ENCODE measurements around the gene GULP1.
"Not testable (repeated sequence)": the region's sequence is repeated elsewhere in the genome, so short reads cannot be mapped to it uniquely, and the experiment has no call there.

Gene GULP1

DNA sequence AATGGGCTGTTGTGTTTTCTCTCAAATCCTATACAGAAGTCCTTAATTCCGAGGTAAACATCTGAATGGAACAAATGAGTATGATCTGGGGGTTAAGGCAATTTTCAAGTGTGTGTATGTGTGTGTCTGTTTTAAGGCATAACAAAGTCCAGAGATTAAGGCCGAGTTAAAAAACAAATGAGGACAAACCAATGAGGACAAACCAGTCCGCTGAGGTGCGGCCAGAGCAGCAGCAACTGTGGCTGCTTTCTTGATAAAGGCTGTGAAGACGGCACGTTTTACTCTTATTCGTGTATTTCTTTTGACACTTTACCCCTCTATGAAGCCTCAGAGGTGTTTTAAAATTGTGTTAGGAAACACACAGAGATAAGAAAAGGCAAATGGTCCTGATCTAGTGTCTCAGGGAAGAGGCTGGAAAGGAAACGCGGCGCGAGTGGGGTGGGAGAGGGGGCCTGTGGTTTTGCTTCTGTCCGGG lies 495 bp upstream of the GULP1 start:
- H3K27ac ChIP-seq (ENCODE audit: low read depth, low read length), result peak overlapping the region; percentile 91
- H3K9me3 ChIP-seq (ENCODE audit: control insufficient read depth in 5 of 5, low read length in 5 of 5), result no peaks in the 10 kb centered on the region
- peak overlapping the region in 4 of 5 donors; percentile 81 to 92 (median 86) for H3K9ac ChIP-seq (ENCODE audit: low read length in 5 of 5)
- H3K27me3 ChIP-seq (ENCODE audit: control insufficient read depth in 5 of 5, insufficient read depth in 4 of 5, low read length in 5 of 5), result no peaks in the 10 kb centered on the region
- peaks cover 0 to 33% (median 30%) of the 10 kb centered on the region in 5 donors for H3K4me1 ChIP-seq (ENCODE audit: control insufficient read depth in 5 of 5, insufficient read depth in 5 of 5, low read length in 5 of 5)
- H3K4me3 ChIP-seq (ENCODE audit: low read depth in 1 of 5, low read length in 5 of 5), result peak overlapping the region; percentile 89 to 97 (median 91)
- H3K36me3 ChIP-seq (ENCODE audit: control insufficient read depth in 5 of 5, insufficient read depth in 5 of 5, low read length in 5 of 5), result no peaks in the 10 kb centered on the region

- no peaks in the 10 kb centered on the region for H3K27me3 ChIP-seq (ENCODE audit: control insufficient read depth in 5 of 5, insufficient read depth in 4 of 5, low read length in 5 of 5)
- H3K9ac ChIP-seq (ENCODE audit: low read length in 5 of 5), result peak overlapping the region; percentile 44 to 88 (median 81)
- H3K4me1 ChIP-seq (ENCODE audit: control insufficient read depth in 5 of 5, insufficient read depth in 5 of 5, low read length in 5 of 5), result peaks cover 0 to 33% (median 30%) of the 10 kb centered on the region in 5 donors
- H3K36me3 ChIP-seq (ENCODE audit: control insufficient read depth in 5 of 5, insufficient read depth in 5 of 5, low read length in 5 of 5), result no peaks in the 10 kb centered on the region
- H3K9me3 ChIP-seq (ENCODE audit: control insufficient read depth in 5 of 5, low read length in 5 of 5), result no peaks in the 10 kb centered on the region
- peak overlapping the region; percentile 89 to 97 (median 91) for H3K4me3 ChIP-seq (ENCODE audit: low read depth in 1 of 5, low read length in 5 of 5)
- H3K27ac ChIP-seq (ENCODE audit: low read depth, low read length), result peak overlapping the region; percentile 91
These were observed 920 bp downstream of the GULP1 start for GRCh38 chr2:188292348-188293239.

- Histone ChIP-seq H3K9me3 (ENCODE audit: control insufficient read depth in 5 of 5, low read length in 5 of 5) (no peaks in the 10 kb centered on the region), H3K4me3 (ENCODE audit: low read depth in 1 of 5, low read length in 5 of 5) (peak overlapping the region; percentile 89 to 97 (median 91)), H3K27me3 (ENCODE audit: control insufficient read depth in 5 of 5, insufficient read depth in 4 of 5, low read length in 5 of 5) (no peaks in the 10 kb centered on the region), H3K27ac (ENCODE audit: low read depth, low read length) (peak overlapping the region; percentile 91), H3K36me3 (ENCODE audit: control insufficient read depth in 5 of 5, insufficient read depth in 5 of 5, low read length in 5 of 5) (no peaks in the 10 kb centered on the region), H3K9ac (ENCODE audit: low read length in 5 of 5) (peak overlapping the region in 3 of 5 donors; percentile 30 to 88 (median 84)), H3K4me1 (ENCODE audit: control insufficient read depth in 5 of 5, insufficient read depth in 5 of 5, low read length in 5 of 5) (peaks cover 0 to 33% (median 30%) of the 10 kb centered on the region in 5 donors)
These were observed 2.1 kb downstream of the GULP1 start for GRCh38 chr2:188293601-188294351.

DNA sequence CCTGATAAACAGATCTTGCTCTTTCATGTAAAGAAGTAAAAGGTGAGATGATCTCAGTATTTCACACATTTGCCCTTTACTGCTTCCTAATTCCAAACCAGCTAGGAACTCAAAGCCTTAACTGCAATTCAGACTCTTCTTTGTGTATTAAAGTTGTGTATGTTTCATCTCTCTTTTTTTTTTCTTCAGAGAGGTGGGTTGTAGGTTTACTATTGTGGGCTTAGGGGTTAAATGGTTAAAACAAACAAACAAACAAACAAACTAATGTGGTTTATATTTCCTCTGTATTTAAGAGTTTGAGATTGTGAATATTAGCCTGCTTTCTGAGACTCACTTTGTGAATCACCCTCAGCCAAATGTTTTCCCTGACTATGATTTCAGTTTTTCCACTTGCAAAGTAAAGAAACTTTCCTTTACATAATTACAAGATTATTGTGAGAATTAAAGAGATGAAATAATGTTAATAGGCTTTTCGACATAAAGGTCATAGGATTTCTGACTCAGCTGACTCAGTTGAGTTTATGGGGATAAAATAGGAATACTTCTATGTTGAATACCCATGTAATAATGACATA lies 2.8 kb downstream of the GULP1 start:
- Histone ChIP-seq H3K27ac (ENCODE audit: low read depth, low read length) (peak overlapping the region; percentile 91), H3K4me1 (ENCODE audit: control insufficient read depth in 5 of 5, insufficient read depth in 5 of 5, low read length in 5 of 5) (peaks cover 0 to 33% (median 30%) of the 10 kb centered on the region in 5 donors), H3K36me3 (ENCODE audit: control insufficient read depth in 5 of 5, insufficient read depth in 5 of 5, low read length in 5 of 5) (no peaks in the 10 kb centered on the region), H3K9ac (ENCODE audit: low read length in 5 of 5) (peak overlapping the region in 1 of 5 donors; percentile 2), H3K9me3 (ENCODE audit: control insufficient read depth in 5 of 5, low read length in 5 of 5) (no peaks in the 10 kb centered on the region), H3K27me3 (ENCODE audit: control insufficient read depth in 5 of 5, insufficient read depth in 4 of 5, low read length in 5 of 5) (no peaks in the 10 kb centered on the region), H3K4me3 (ENCODE audit: low read depth in 1 of 5, low read length in 5 of 5) (peak overlapping the region in 4 of 5 donors; percentile 89 to 93 (median 91))

- H3K36me3 ChIP-seq (ENCODE audit: control insufficient read depth in 5 of 5, insufficient read depth in 5 of 5, low read length in 5 of 5), result no peaks in the 10 kb centered on the region
- peak overlapping the region in 1 of 5 donors; percentile 12 for H3K4me3 ChIP-seq (ENCODE audit: low read depth in 1 of 5, low read length in 5 of 5)
- H3K4me1 ChIP-seq (ENCODE audit: control insufficient read depth in 5 of 5, insufficient read depth in 5 of 5, low read length in 5 of 5), result peaks cover 0 to 33% (median 30%) of the 10 kb centered on the region in 5 donors
- no peaks in the 10 kb centered on the region for H3K9me3 ChIP-seq (ENCODE audit: control insufficient read depth in 5 of 5, low read length in 5 of 5)
- H3K9ac ChIP-seq (ENCODE audit: low read length in 5 of 5), result no peak overlapping the region
- peak overlapping the region; percentile 91 for H3K27ac ChIP-seq (ENCODE audit: low read depth, low read length)
- no peaks in the 10 kb centered on the region for H3K27me3 ChIP-seq (ENCODE audit: control insufficient read depth in 5 of 5, insufficient read depth in 4 of 5, low read length in 5 of 5)
These were observed 3.5 kb downstream of the GULP1 start for GRCh38 chr2:188295067-188295685.

- H3K9ac ChIP-seq (ENCODE audit: low read length in 5 of 5), result no peak overlapping the region
- peaks cover 0 to 14% (median 12%) of the 10 kb centered on the region in 5 donors for H3K4me1 ChIP-seq (ENCODE audit: control insufficient read depth in 5 of 5, insufficient read depth in 5 of 5, low read length in 5 of 5)
- H3K4me3 ChIP-seq (ENCODE audit: low read depth in 1 of 5, low read length in 5 of 5), result no peak overlapping the region
- H3K27ac ChIP-seq (ENCODE audit: low read depth, low read length), result no peak overlapping the region
- H3K9me3 ChIP-seq (ENCODE audit: control insufficient read depth in 5 of 5, low read length in 5 of 5), result no peaks in the 10 kb centered on the region
- no peaks in the 10 kb centered on the region for H3K27me3 ChIP-seq (ENCODE audit: control insufficient read depth in 5 of 5, insufficient read depth in 4 of 5, low read length in 5 of 5)
- no peaks in the 10 kb centered on the region for H3K36me3 ChIP-seq (ENCODE audit: control insufficient read depth in 5 of 5, insufficient read depth in 5 of 5, low read length in 5 of 5)
These were observed 6.3 kb downstream of the GULP1 start for GRCh38 chr2:188297978-188298377.

- not testable (repeated sequence) for H3K9ac ChIP-seq (ENCODE audit: low read length in 5 of 5); H3K36me3 ChIP-seq (ENCODE audit: control insufficient read depth in 5 of 5, insufficient read depth in 5 of 5, low read length in 5 of 5); H3K4me3 ChIP-seq (ENCODE audit: low read depth in 1 of 5, low read length in 5 of 5); H3K9me3 ChIP-seq (ENCODE audit: control insufficient read depth in 5 of 5, low read length in 5 of 5); H3K27me3 ChIP-seq (ENCODE audit: control insufficient read depth in 5 of 5, insufficient read depth in 4 of 5, low read length in 5 of 5); H3K27ac ChIP-seq (ENCODE audit: low read depth, low read length); H3K4me1 ChIP-seq (ENCODE audit: control insufficient read depth in 5 of 5, insufficient read depth in 5 of 5, low read length in 5 of 5)
These were observed 7.3 kb downstream of the GULP1 start for GRCh38 chr2:188298937-188299371.

- H3K9ac ChIP-seq (ENCODE audit: low read length in 5 of 5), result no peak overlapping the region
- no peak overlapping the region for H3K4me3 ChIP-seq (ENCODE audit: low read depth in 1 of 5, low read length in 5 of 5)
- no peaks in the 10 kb centered on the region for H3K36me3 ChIP-seq (ENCODE audit: control insufficient read depth in 5 of 5, insufficient read depth in 5 of 5, low read length in 5 of 5)
- no peak overlapping the region for H3K27ac ChIP-seq (ENCODE audit: low read depth, low read length)
- H3K27me3 ChIP-seq (ENCODE audit: control insufficient read depth in 5 of 5, insufficient read depth in 4 of 5, low read length in 5 of 5), result no peaks in the 10 kb centered on the region
- H3K9me3 ChIP-seq (ENCODE audit: control insufficient read depth in 5 of 5, low read length in 5 of 5), result no peaks in the 10 kb centered on the region
- H3K4me1 ChIP-seq (ENCODE audit: control insufficient read depth in 5 of 5, insufficient read depth in 5 of 5, low read length in 5 of 5), result no peaks in the 10 kb centered on the region
These were observed 11.8 kb downstream of the GULP1 start for GRCh38 chr2:188303363-188304031.

GRCh38 chr2:188305271-188305670 lies 13.6 kb downstream of the GULP1 start:
- H3K27me3 ChIP-seq (ENCODE audit: control insufficient read depth in 5 of 5, insufficient read depth in 4 of 5, low read length in 5 of 5), result no peaks in the 10 kb centered on the region
- H3K4me3 ChIP-seq (ENCODE audit: low read depth in 1 of 5, low read length in 5 of 5), result no peak overlapping the region
- H3K27ac ChIP-seq (ENCODE audit: low read depth, low read length), result no peak overlapping the region
- H3K9ac ChIP-seq (ENCODE audit: low read length in 5 of 5), result no peak overlapping the region
- no peaks in the 10 kb centered on the region for H3K4me1 ChIP-seq (ENCODE audit: control insufficient read depth in 5 of 5, insufficient read depth in 5 of 5, low read length in 5 of 5)
- no peaks in the 10 kb centered on the region for H3K36me3 ChIP-seq (ENCODE audit: control insufficient read depth in 5 of 5, insufficient read depth in 5 of 5, low read length in 5 of 5)
- no peaks in the 10 kb centered on the region for H3K9me3 ChIP-seq (ENCODE audit: control insufficient read depth in 5 of 5, low read length in 5 of 5)
